GM10266 (cell line): ENCODE data around the gene ATG101.

Experiments
- DNase-seq: peaks from one replicate; pipeline ENCODE4 v3.0.0; 2012; ENCODE audit errors: extremely low spot score
- TF ChIP-seq, protein P1 (sequence below): IDR thresholded peaks from 2 replicates; pipeline ENCODE4 v1.5.1; 2012; ENCODE audit warnings: mild to moderate bottlenecking, low read depth; ENCODE audit not compliant: control insufficient read depth, insufficient read depth; ENCODE audit errors: missing control alignments

ATG101 gene

DNA sequence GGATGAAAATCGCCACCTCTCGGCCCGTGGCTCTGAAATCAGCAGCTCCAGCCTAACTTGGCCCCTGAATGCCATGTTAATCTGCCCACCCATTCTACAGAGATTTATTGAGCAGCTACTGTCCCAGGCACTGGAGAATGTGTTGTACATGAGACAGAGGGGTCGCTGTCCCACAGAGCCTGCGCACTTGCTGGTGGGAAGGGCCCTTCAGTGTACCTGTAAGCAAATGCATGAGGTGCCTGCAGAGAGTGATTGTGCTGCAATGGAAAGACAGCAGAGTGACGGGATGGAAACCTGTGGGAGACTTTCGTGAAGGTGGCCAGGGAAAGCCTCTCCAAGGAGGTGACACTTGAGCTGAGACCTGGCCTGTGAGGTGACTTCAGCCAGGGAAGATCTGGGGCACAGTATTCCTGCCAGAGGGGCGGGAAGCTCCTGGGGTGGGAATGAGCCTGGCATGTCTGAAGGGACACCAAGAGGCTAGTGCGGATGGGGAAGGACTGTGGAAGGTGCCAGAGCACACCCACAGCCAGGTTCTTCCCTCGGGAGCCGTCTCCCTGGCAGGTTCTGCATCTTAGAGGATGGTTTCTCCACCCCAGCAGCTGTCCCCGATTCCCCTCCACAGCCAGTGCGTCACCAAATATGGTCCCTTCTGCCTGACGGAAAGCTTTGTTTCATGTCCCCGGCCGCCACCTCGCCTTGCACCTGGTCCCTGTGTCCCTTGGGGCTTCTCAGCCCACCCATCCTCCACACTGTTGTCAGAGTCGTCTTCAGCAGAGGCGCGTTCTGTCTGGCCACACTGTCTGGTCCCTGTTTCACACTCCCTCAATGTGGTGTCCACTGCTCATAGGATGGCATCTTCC is 18.4 kb downstream of the ATG101 start:
- TF ChIP-seq, protein P1, sequence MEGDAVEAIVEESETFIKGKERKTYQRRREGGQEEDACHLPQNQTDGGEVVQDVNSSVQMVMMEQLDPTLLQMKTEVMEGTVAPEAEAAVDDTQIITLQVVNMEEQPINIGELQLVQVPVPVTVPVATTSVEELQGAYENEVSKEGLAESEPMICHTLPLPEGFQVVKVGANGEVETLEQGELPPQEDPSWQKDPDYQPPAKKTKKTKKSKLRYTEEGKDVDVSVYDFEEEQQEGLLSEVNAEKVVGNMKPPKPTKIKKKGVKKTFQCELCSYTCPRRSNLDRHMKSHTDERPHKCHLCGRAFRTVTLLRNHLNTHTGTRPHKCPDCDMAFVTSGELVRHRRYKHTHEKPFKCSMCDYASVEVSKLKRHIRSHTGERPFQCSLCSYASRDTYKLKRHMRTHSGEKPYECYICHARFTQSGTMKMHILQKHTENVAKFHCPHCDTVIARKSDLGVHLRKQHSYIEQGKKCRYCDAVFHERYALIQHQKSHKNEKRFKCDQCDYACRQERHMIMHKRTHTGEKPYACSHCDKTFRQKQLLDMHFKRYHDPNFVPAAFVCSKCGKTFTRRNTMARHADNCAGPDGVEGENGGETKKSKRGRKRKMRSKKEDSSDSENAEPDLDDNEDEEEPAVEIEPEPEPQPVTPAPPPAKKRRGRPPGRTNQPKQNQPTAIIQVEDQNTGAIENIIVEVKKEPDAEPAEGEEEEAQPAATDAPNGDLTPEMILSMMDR, result no peak
- peak; percentile 57 for DNase-seq

DNA sequence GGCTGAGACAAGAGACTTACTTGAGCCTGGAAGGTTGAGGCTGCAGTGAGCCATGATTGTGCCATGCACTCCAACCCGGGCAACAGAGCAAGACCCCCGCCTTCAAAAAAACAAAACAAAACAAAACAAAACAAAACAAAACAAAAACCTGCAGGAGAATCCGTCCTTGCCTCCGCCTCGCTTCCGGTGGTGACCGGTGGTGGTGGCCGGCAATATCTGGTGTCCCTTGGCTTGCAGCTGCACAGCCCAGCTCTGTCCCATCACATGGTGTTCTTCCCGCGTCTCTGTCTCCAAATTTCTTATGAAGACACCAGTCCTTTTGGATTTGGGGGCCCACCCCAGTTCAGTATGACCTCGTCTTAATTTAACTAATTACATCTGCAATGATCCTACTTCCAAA is 19.7 kb downstream of the ATG101 start:
- no peak for DNase-seq
- TF ChIP-seq, protein P1, result no peak

DNA sequence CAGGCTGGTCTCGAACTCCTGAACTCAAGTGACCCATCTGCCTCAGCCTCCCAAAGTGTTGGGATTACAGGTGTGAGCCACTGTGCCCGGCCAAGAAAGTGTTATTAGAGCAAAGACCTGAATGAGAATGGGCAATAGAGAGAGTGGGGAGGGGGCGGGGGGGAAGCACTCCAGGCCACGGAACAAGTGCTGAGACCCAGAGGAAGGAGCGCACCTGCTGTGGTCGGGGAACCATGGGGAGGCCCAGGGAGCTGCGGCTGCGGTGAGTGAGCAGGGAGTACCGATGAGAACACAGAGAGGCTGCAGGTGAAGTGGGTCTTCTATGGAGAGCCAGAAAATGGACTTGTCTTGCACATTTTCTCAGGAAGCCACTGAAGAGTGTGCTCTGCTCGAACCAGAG is 20.5 kb downstream of the ATG101 start:
- TF ChIP-seq, protein P1, result no peak
- peak; percentile 10 for DNase-seq

DNA sequence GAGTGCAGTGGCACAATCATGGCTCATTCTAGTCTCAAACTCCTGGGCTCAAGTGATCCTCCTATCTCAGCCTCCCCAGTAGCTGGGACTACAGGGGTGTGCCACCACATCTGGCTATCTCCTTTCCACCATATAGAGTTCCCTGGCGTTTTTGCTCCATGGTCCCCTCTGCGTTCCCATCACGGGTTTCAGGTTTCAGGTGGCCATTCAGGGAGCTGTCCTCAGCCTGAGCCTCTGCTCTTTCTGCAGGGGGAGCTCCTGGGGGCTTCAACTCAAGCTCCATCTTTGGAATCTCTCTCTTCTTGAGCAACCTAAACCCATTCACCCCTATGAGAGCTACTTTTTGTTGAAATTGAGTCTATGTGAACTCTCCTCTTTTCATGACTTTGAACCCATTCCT is 21.3 kb downstream of the ATG101 start:
- TF ChIP-seq, protein P1, result no peak
- DNase-seq, result peak; percentile 3

DNA sequence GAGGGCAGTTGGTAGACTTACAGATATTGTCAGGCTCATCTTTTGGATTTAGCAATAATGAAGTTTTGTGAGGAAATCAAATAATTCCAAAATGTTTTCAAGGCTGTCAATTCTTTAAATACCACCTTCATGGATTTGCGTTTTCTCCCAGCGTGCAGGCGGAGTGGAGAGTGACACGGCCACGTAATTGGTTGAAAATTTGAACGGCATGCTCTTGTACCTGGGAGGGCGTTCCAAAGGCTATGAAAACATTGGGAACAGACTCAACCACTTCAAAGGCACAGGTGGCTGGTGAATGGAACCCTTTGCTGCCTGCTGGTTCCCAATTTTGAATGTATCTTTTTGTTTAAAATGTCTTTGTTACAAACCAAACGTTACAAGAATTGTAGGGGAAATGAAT is 22.1 kb downstream of the ATG101 start:
- no peak for DNase-seq
- TF ChIP-seq, protein P1, result no peak

DNA sequence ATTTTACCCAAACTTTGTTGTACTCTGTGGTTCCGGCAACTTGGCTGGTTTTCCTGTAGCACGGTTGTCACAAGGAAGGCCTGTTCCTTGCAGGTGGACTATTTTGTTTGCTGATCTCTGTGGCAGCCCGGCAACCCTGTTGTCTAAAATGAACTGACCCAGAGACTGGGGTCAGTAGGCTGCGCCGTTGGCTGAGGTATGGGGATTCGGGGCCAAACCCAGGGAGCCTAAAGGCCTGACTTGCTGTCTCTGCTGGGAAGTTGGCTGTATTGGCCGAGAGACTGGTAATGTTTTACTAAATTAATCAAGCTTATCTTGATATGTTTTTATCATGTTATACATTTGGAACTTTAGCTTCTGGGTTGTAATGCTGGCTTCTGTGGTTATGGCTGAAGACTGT is 23.6 kb downstream of the ATG101 start:
- DNase-seq, result no peak
- TF ChIP-seq, protein P1, result no peak

DNA sequence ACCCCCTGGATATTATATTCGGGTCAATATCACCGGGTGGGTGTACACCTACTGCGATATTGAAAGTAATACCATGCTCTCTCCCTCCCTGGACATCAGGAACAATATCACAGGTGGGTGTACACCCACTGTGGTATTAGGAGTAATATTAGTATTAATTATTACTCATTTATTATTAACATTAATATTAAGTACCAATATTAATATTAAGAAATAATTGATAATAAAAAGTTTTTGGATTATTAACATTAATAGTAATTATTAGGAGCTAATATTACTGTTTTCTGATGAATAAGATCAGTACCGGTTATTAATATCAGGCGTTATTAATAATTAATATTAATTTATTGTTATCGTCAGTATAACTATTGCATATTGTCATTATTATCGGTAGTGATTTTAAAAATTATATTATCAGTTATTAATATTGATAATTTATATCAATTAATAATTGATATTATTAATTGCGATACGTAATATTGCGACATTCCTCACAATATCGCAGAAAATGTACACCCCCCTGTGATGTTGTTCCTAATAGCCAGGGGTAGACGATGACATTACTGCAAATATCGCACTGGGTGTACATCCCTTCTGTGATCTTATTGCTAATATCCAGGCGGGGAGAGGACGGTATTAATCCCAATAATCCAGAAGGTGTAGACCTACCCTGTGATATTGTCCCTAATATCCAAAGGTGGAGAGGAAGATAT is 26.7 kb downstream of the ATG101 start:
- no peak for DNase-seq
- TF ChIP-seq, protein P1, result no peak
